GM06990 (cell line): ENCODE data around the gene PHF12.

Source experiments
- DNase-seq: peaks from one replicate; pipeline ENCODE4 v3.0.0-alpha.2; 2011; ENCODE audit not compliant: insufficient read length; ENCODE audit errors: extremely low read depth
- H3K27me3 ChIP-seq: replicated peaks from 2 replicates; pipeline ENCODE4 v1.6.0; 2011; ENCODE audit warnings: low read length; ENCODE audit not compliant: control insufficient read depth, insufficient read depth
- H3K36me3 ChIP-seq: 2 replicates; pipeline ENCODE4 v1.5.1; 2011; ENCODE audit warnings: low read length; ENCODE audit not compliant: control insufficient read depth, insufficient read depth
- H3K4me3 ChIP-seq: replicated peaks from 2 replicates; pipeline ENCODE4 v1.5.1; 2011; ENCODE audit warnings: low read depth, mild to moderate bottlenecking, control low read depth, low read length
- TF ChIP-seq, protein P1 (sequence below): IDR thresholded peaks from 2 replicates; pipeline ENCODE4 v1.5.1; 2011; ENCODE audit warnings: low read length, control low read depth, mild to moderate bottlenecking, inconsistent platforms; ENCODE audit not compliant: insufficient read depth, poor library complexity, severe bottlenecking

Gene PHF12

DNA sequence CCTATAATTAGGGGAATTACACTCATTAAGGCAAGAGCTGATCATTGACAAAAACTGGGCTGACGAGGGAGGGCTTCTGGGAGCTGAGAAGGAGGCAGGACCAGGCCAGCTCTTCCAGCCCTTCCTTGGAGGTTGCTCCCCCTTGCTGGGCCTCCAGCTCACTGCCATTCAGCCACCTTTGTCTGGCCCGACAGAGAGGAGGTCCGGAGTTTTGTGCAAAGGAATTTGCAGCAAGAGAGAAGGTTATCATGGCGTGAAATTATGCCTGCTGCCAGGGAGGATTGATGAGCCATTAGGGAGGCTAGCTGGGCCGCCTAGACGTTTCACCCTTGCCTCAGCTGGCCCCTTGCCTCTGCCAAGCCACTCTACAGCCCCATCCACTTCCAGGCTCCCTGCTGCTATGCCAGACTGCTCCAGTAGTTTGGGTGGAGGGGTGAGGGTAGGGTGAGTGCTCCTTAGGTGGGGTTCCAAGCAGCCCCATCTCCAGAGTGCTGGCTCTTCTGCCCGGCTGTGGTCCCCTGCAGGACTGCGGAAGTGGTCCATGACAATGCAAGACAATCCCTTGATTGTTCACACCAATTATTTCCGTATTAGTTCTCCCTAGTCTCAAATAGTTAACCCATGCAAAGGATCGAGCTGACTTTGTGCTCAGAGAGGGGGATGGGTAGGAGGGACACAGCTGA lies 17.1 kb upstream of the PHF12 start:
- Histone ChIP-seq H3K27me3 (no peaks in the 10 kb centered on the region; the same call in 1 of the 2 replicates), H3K36me3 (no peaks in the 10 kb centered on the region), H3K4me3 (no peak overlapping the region)
- DNase-seq, result no peak
- TF ChIP-seq, protein P1, sequence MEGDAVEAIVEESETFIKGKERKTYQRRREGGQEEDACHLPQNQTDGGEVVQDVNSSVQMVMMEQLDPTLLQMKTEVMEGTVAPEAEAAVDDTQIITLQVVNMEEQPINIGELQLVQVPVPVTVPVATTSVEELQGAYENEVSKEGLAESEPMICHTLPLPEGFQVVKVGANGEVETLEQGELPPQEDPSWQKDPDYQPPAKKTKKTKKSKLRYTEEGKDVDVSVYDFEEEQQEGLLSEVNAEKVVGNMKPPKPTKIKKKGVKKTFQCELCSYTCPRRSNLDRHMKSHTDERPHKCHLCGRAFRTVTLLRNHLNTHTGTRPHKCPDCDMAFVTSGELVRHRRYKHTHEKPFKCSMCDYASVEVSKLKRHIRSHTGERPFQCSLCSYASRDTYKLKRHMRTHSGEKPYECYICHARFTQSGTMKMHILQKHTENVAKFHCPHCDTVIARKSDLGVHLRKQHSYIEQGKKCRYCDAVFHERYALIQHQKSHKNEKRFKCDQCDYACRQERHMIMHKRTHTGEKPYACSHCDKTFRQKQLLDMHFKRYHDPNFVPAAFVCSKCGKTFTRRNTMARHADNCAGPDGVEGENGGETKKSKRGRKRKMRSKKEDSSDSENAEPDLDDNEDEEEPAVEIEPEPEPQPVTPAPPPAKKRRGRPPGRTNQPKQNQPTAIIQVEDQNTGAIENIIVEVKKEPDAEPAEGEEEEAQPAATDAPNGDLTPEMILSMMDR, result no peak

DNA sequence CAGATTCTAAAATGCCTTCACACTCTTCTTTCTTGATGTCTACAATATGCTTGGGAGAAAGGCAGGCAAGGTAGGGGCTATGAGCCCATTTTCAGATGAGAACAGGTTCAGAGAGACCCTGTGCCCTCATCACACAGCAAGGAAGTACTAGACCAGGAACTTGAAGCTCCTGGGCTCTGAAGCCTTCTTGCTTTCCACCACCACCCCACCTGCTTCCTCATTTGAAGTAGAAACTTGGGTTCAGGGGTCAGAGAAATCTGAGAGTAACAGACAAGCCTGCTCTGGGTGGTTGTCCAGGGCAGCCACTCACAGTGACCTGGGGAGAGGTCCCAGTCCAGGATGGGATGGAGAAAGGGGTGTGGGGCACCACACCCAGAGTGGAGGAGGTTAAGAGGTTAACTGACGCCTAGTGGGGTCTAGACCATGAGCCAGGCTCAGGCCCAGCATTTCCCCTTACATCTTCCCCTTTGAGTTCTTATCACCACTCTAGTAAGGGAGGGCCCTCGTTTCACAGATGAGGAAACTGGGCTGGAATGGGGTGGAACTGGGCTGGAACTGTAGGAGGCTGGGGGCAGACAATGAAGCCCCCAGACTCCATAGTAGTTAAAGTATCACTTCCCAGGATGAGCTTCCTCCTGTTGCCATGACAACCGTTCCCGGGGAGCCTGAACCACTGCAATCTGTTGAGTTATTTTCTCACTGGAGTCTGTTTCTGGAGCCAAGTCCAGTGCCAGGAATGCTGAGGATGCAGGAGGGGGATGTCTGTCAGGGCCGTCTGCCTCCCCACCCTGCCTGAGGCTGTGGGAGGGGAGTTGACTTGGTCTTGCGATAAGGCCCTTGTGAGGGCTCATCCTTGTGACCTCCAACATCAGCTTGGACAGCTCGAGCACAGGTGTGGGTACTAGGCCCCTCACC lies 16.2 kb upstream of the PHF12 start:
- H3K36me3 ChIP-seq, result no peaks in the 10 kb centered on the region
- no peaks in the 10 kb centered on the region; the same call in 1 of the 2 replicates for H3K27me3 ChIP-seq

DNA sequence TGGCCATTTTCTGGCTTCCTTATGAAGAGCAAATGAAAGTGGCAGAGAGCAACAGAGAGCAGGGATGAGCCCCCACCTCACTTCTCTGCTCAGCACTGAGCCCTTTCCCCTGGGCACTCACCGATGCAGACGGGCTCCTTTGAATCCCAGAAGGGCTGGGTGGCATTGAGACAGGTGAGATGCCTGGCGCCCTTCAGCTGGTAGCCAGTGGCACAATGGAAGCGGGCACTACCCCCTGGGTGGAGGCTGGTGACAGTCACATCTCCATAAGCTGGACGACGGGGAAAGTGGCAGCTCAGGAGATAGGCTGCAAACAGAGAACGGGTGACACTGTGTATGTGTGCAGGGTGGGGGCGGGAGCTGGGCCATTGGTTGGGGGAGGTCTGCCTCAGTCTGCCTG lies 12.5 kb upstream of the PHF12 start:
- no peaks in the 10 kb centered on the region for H3K27me3 ChIP-seq
- no peak for DNase-seq
- H3K4me3 ChIP-seq, result no peak overlapping the region
- TF ChIP-seq, protein P1, result no peak
- H3K36me3 ChIP-seq, result no peaks in the 10 kb centered on the region

More for the DNA sequence above, 16.2 kb upstream of the PHF12 start:
- TF ChIP-seq, protein P1, result no peak
- no peak overlapping the region for H3K4me3 ChIP-seq
- no peak for DNase-seq

DNA sequence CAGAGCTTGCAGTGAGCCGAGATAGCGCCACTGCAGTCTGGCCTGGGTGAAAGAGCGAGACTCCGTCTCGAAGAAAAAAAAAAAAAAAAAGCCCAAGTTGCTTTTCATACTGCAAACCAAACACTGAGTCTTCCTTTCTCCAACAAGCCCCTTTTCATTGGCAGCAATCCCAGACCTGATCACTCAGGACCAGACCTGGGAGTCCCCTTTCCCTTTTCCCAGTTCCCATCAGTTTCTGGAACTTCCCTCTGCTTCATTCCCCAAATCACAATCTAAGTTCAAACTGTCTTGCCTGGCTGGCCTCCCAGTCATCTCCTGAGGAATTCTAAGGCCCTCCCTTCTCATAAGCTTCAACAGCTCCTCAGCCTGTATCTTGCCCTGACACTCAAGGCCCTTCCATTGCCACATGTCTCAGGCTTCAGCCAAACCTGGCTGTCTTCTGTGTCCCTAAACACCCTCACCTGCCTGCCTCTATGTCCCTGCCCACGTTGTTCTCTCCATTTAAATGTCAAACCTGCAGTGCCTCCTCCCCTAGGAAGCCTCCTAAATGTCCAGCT lies 11.8 kb upstream of the PHF12 start:
- H3K27me3 ChIP-seq, result no peaks in the 10 kb centered on the region
- TF ChIP-seq, protein P1, result no peak

DNA sequence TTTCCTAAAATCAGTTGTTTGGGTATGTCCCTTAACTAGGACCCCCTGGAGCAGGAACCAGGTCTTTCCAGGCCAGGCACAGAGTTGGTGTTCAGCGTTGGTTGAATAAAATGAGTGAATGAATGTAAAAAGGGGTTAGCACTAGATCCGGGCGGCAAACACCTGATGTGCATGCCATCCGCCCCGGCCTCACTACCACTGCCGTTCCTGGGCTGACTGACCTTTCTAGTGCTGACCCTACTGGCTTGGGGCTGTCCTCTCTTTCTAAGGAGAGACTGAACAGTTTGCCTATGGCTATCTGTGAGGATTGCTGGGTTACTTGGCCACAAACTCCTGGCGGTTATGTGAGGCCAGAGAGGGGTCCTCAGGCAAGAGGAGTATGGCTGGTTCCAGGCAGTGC lies 10.1 kb upstream of the PHF12 start:
- H3K4me3 ChIP-seq, result no peak overlapping the region
- TF ChIP-seq, protein P1, result no peak
- DNase-seq, result no peak

More for the DNA sequence above, 11.8 kb upstream of the PHF12 start:
- Histone ChIP-seq H3K36me3 (no peaks in the 10 kb centered on the region), H3K4me3 (no peak overlapping the region)
- DNase-seq, result no peak

More for the DNA sequence above, 10.1 kb upstream of the PHF12 start:
- Histone ChIP-seq H3K36me3 (no peaks in the 10 kb centered on the region; the same call in 1 of the 2 replicates), H3K27me3 (no peaks in the 10 kb centered on the region)
